Transverse colon (tissue), 4 donors: ENCODE measurements around the gene HECTD4.

ENCODE experiments used
- CTCF ChIP-seq, 5 experiments: fragments of 200-600 bp in 3 of 5; fragments of 450-650 bp in 2 of 5; sonication (generic) in 3 of 5; IDR thresholded peaks; 1 replicate in 2 of 5; 2 replicates in 3 of 5; pipeline ENCODE4 v1.5.1; 2016 to 2017; ENCODE audit warnings: antibody characterized with exemption in 5 of 5, inconsistent platforms in 3 of 5, mild to moderate bottlenecking in 2 of 5, moderate library complexity in 1 of 5
- EP300 ChIP-seq: sonication (generic); formaldehyde crosslinking; IDR thresholded peaks from one replicate; pipeline ENCODE4 v1.6.1; 2017; ENCODE audit warnings: antibody characterized with exemption, low read depth
- POLR2AphosphoS5 ChIP-seq, 3 donors: sonication (generic); formaldehyde crosslinking; IDR thresholded peaks; one replicate each; pipeline ENCODE4 v1.6.1; 2016; ENCODE audit warnings: antibody characterized with exemption in 3 of 3

- TF ChIP-seq CTCF (IDR thresholded peaks at IDR 0.05) (no peak), EP300 (no peak), POLR2AphosphoS5 (IDR thresholded peaks at IDR 0.05) (no peak)
Observed at GRCh38 chr12:112424126-112424525, 41.9 kb upstream of the HECTD4 start.
